Measurements from ENCODE around the gene OR10AD1. TPM values are rescaled to one million over a fixed set of nuclear protein-coding genes. Genes with fewer than 3 reads are reported as not detected.
A peak's percentile ranks its signal among the peaks of the same experiment; 100 is the strongest.

Gene OR10AD1
- total RNA-seq, 3 donors from 2014 or later (not counting 1 experiment from before 2014, with no cell fraction given), result not detected

DNA sequence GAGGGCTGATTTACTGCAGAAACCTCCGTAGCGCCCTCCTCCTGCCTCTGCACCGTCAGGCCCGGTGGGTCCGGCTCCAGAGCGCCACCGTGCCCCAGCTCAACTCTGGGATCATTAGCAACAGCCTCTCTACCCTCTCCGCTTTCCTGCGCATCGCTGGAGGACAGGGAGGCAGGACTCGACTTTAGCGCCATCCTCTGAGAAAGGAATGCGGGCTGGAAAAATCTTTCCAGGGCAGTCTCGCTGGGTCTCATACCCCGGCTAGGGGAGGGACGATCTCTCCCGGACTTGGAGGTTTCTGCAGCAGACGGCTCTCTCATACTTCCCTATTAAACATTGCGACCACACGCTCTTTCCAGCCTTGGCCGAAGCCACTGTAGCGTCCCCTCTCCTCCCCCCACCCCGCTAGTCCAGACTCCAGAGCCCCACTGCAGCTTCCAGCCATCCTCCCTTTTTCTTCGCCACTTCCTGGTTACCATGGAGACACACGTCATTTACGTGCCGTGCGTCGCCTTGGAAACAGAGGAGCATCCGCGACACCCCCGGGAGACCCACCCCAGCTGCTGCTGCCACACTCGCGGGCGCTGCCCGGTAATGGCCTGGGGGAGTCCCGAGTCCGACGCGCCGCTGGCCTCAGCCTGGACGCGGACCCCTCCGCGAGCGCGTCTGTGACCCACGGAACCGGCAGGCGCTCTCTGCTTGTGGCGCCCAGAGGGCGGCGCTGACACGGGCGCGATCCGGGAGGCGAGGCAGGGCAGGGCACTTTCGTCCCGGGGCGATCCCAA is 19.8 kb downstream of the OR10AD1 start, which contains the start of gene CCDC184:
Gene CCDC184, plus strand, starts transcription at position 554 of the 785 bp plus-strand sequence. CDS start 479 bp downstream, outside the sequence.
- peak within 1 kb of the TSS; percentile 40 for H3K27ac ChIP-seq (ENCODE audit: low read length)

DNA sequence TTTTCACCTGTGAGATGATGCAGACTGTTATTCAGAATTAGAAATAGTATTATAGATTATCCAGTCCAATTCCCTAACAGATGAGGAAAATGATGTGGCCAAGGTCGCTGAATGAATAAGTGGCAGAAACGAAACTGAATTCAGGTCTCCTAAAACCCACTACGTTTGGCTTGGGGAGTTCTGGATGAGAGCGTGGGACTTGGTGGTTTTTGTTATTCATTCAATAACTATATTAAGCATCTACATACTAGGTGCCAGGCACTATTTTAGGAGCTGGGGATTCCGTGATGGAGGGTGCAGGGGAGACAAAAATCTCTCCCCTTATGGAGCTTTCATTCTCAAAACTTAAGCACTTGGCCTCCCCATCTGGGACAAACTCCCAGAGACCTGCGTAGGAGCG is 20.5 kb downstream of the OR10AD1 start:
- Histone ChIP-seq H3K36me3 (ENCODE audit: control insufficient read depth, insufficient read depth, low read length) (no peaks in the 10 kb centered on the region), H3K4me3 (ENCODE audit: low read length) (peak overlapping the region; percentile 66), H3K9me3 (ENCODE audit: control insufficient read depth, insufficient read depth, low read length) (no peaks in the 10 kb centered on the region), H3K27me3 (ENCODE audit: control insufficient read depth, insufficient read depth, low read length) (peaks cover 29% of the 10 kb centered on the region), H3K27ac (ENCODE audit: low read length) (no peak overlapping the region), H3K4me1 (ENCODE audit: control insufficient read depth, insufficient read depth, low read length) (peaks cover 18% of the 10 kb centered on the region)
- no peaks in the 10 kb centered on the region for H3K9me3 Mint-ChIP-seq
- H3K36me3 Mint-ChIP-seq, result no peaks in the 10 kb centered on the region
- intact Hi-C loops (cut with micrococcal nuclease), result loop anchor here (10.0 kb wide), 1 partner anchor 272 kb away; no protein-coding TSS in a partner anchor
- peak overlapping the region; percentile 24 to 89 for H3K27ac Mint-ChIP-seq
- peaks cover 18 to 23% of the 10 kb centered on the region in 2 donors for H3K4me1 Mint-ChIP-seq
- TF ChIP-seq, protein P1, sequence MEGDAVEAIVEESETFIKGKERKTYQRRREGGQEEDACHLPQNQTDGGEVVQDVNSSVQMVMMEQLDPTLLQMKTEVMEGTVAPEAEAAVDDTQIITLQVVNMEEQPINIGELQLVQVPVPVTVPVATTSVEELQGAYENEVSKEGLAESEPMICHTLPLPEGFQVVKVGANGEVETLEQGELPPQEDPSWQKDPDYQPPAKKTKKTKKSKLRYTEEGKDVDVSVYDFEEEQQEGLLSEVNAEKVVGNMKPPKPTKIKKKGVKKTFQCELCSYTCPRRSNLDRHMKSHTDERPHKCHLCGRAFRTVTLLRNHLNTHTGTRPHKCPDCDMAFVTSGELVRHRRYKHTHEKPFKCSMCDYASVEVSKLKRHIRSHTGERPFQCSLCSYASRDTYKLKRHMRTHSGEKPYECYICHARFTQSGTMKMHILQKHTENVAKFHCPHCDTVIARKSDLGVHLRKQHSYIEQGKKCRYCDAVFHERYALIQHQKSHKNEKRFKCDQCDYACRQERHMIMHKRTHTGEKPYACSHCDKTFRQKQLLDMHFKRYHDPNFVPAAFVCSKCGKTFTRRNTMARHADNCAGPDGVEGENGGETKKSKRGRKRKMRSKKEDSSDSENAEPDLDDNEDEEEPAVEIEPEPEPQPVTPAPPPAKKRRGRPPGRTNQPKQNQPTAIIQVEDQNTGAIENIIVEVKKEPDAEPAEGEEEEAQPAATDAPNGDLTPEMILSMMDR (IDR thresholded peaks at IDR 0.05), result no peak
- H3K4me3 Mint-ChIP-seq, result peak overlapping the region; percentile 91
- DNase-seq (peak in 1 of 2 donors; percentile 36), ATAC-seq (no peak)
- 0% methylated on average over 4 of the region's 7 CpGs for WGBS (ENCODE audit: insufficient coverage)
- peaks cover 51 to 53% of the 10 kb centered on the region in 2 donors for H3K27me3 Mint-ChIP-seq (ENCODE audit: low read depth in 2 of 2)

More for the DNA sequence above, 19.8 kb downstream of the OR10AD1 start, which contains the start of gene CCDC184:
- ATAC-seq, result peak; percentile 74 to 79 (median 74)
- intact Hi-C loops (cut with micrococcal nuclease), result loop anchor here (10.0 kb wide), 1 partner anchor 272 kb away; no protein-coding TSS in a partner anchor
- peak; percentile 63 to 92 for DNase-seq
- Histone ChIP-seq H3K4me3 (ENCODE audit: low read length) (peak within 1 kb of the TSS; percentile 66), H3K27me3 (ENCODE audit: control insufficient read depth, insufficient read depth, low read length) (peaks cover 29% of the 10 kb centered on the region), H3K36me3 (ENCODE audit: control insufficient read depth, insufficient read depth, low read length) (no peaks in the 10 kb centered on the region), H3K9me3 (ENCODE audit: control insufficient read depth, insufficient read depth, low read length) (no peaks in the 10 kb centered on the region), H3K4me1 (ENCODE audit: control insufficient read depth, insufficient read depth, low read length) (peaks cover 18% of the 10 kb centered on the region)
- Mint-ChIP-seq H3K4me3 (peak within 1 kb of the TSS; percentile 91), H3K27ac (peak within 1 kb of the TSS; percentile 24 to 89), H3K9me3 (no peaks in the 10 kb centered on the region), H3K4me1 (peaks cover 18 to 23% of the 10 kb centered on the region in 2 donors), H3K36me3 (no peaks in the 10 kb centered on the region), H3K27me3 (ENCODE audit: low read depth in 2 of 2) (peaks cover 48 to 52% of the 10 kb centered on the region in 2 donors)
- WGBS (ENCODE audit: insufficient coverage), result under 1% methylated on average over 61 of the region's 61 CpGs
- TF ChIP-seq, protein P1 (IDR thresholded peaks at IDR 0.05), result peak; percentile 52

DNA sequence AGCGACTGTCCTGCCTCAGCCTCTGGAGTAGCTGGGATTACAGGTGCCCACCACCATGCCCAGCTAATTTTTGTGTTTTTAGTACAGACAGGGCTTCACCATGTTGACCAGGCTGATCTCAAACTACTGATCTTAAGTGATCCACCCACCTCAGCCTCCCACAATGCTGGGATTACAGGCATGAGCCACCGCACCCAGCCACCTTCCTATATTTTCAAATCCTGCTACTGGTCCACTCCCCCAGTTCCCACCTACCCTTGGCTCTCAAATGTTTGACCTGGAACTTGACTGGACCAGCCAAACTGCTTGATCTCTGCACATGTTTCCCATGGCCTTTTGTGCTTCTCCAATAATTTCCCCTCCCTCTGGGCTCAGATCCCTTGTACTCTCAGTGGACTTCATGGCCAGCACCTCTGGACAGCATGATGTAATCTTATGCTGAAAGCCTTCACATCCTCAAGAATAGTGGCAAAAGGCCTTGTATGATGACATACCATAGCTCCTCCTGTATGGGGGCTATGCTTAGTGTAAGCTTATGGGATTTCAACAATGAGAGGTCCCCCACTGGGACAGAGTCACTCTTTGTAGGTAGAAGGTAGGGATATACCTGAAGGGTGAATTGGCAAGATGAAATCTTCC is 22.1 kb downstream of the OR10AD1 start:
- Histone ChIP-seq H3K36me3 (ENCODE audit: control insufficient read depth, insufficient read depth, low read length) (no peaks in the 10 kb centered on the region), H3K4me1 (ENCODE audit: control insufficient read depth, insufficient read depth, low read length) (peaks cover 18% of the 10 kb centered on the region), H3K27me3 (ENCODE audit: control insufficient read depth, insufficient read depth, low read length) (peaks cover 32% of the 10 kb centered on the region), H3K27ac (ENCODE audit: low read length) (no peak overlapping the region), H3K9me3 (ENCODE audit: control insufficient read depth, insufficient read depth, low read length) (no peaks in the 10 kb centered on the region), H3K4me3 (ENCODE audit: low read length) (no peak overlapping the region)
- intact Hi-C loops (cut with micrococcal nuclease), result loop anchor here (10.0 kb wide), 1 partner anchor 274 kb away; no protein-coding TSS in a partner anchor
- DNase-seq (no peak), ATAC-seq (no peak)
- no peak overlapping the region for H3K4me3 Mint-ChIP-seq
- H3K27me3 Mint-ChIP-seq (ENCODE audit: low read depth in 2 of 2), result peaks cover 49 to 59% of the 10 kb centered on the region in 2 donors
- H3K36me3 Mint-ChIP-seq, result no peaks in the 10 kb centered on the region
- no peak overlapping the region for H3K27ac Mint-ChIP-seq
- H3K4me1 Mint-ChIP-seq, result peaks cover 18 to 23% of the 10 kb centered on the region in 2 donors
- 89% methylated on average over 2 of the region's 2 CpGs for WGBS (ENCODE audit: insufficient coverage)
- TF ChIP-seq, protein P1 (IDR thresholded peaks at IDR 0.05), result no peak
- no peaks in the 10 kb centered on the region for H3K9me3 Mint-ChIP-seq
